ENCODE measurements around the gene IFI27L1. TPM values are rescaled to one million over a fixed set of nuclear protein-coding genes. Genes with fewer than 3 reads are reported as not detected.
"Not testable (repeated sequence)": the region's sequence is repeated elsewhere in the genome, so short reads cannot be mapped to it uniquely, and the experiment has no call there.

IFI27L1 gene
- total RNA-seq, 1 donor from 2014 or later: 13.0 TPM

GRCh38 chr14:94048691-94049624 is 32.2 kb upstream of the IFI27L1 start:
- no peak for DNase-seq (ENCODE audit: low read depth in 2 of 2)

GRCh38 chr14:94049625-94050023 is 31.5 kb upstream of the IFI27L1 start:
- no peak for DNase-seq (ENCODE audit: low read depth in 2 of 2)

- DNase-seq (ENCODE audit: low read depth in 2 of 2): no peak
These were observed 30.8 kb upstream of the IFI27L1 start for GRCh38 chr14:94050231-94050880.

- peak in 1 of 2 donors; percentile 46 for DNase-seq (ENCODE audit: low read depth in 2 of 2)
These were observed 30.0 kb upstream of the IFI27L1 start for GRCh38 chr14:94051115-94051514.

- DNase-seq (ENCODE audit: low read depth in 2 of 2): no peak
These were observed 29.3 kb upstream of the IFI27L1 start for GRCh38 chr14:94051779-94052178.

- DNase-seq (ENCODE audit: low read depth in 2 of 2): no peak
These were observed 28.9 kb upstream of the IFI27L1 start for GRCh38 chr14:94052199-94052598.

GRCh38 chr14:94052662-94053061 is 28.4 kb upstream of the IFI27L1 start:
- DNase-seq (ENCODE audit: low read depth in 2 of 2): no peak

- no peak for DNase-seq (ENCODE audit: low read depth in 2 of 2)
These were observed 26.7 kb upstream of the IFI27L1 start for GRCh38 chr14:94054401-94054800.

- no peak for DNase-seq (ENCODE audit: low read depth in 2 of 2)
These were observed 26.2 kb upstream of the IFI27L1 start for GRCh38 chr14:94054936-94055335.

- no peak for DNase-seq (ENCODE audit: low read depth in 2 of 2)
These were observed 24.4 kb upstream of the IFI27L1 start for GRCh38 chr14:94056579-94057308.

GRCh38 chr14:94058128-94058673 is 22.9 kb upstream of the IFI27L1 start:
- no peak for DNase-seq (ENCODE audit: low read depth in 2 of 2)

GRCh38 chr14:94058674-94059138 is 22.4 kb upstream of the IFI27L1 start:
- no peak for DNase-seq (ENCODE audit: low read depth in 2 of 2)

GRCh38 chr14:94059998-94060397 is 21.1 kb upstream of the IFI27L1 start:
- DNase-seq (ENCODE audit: low read depth in 2 of 2): no peak

GRCh38 chr14:94062344-94062940 is 18.7 kb upstream of the IFI27L1 start:
- peak in 1 of 2 donors; percentile 35 for DNase-seq (ENCODE audit: low read depth in 2 of 2)

GRCh38 chr14:94066089-94066676 is 14.9 kb upstream of the IFI27L1 start:
- DNase-seq (ENCODE audit: low read depth in 2 of 2): peak in 1 of 2 donors; percentile 21

GRCh38 chr14:94072076-94072475 is 9.0 kb upstream of the IFI27L1 start:
- DNase-seq (ENCODE audit: low read depth in 2 of 2): not testable (repeated sequence)

- DNase-seq (ENCODE audit: low read depth in 2 of 2): no peak
These were observed 6.6 kb upstream of the IFI27L1 start for GRCh38 chr14:94074534-94074933.

GRCh38 chr14:94075008-94075407 is 6.1 kb upstream of the IFI27L1 start:
- no peak for DNase-seq (ENCODE audit: low read depth in 2 of 2)

- DNase-seq (ENCODE audit: low read depth in 2 of 2): no peak
These were observed 3.8 kb upstream of the IFI27L1 start for GRCh38 chr14:94077111-94077821.

- DNase-seq (ENCODE audit: low read depth in 2 of 2): no peak
These were observed 3.3 kb upstream of the IFI27L1 start for GRCh38 chr14:94077823-94078222.
